ENCODE data around the gene RPL13.

DNA sequence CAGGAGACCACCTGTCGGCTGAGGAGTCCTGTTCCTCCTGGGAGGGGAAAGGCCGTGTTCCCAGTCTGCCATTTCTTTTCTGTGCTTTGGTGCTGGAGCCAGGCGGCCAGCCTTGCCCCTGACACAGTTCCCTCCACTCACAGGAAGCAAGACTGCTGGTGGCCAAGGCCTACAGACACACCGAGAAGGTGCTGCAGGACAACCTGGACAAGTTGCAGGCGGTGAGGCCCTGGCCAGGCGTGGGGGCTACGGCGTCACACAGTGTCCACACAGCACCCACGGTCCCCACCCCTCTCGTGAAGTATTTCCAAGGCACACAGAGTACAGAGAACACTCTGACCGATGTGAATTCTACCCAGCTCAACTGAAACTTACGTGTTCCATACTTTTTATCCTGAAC lies 6.1 kb upstream of the RPL13 start:
- TF ChIP-seq, protein P1, sequence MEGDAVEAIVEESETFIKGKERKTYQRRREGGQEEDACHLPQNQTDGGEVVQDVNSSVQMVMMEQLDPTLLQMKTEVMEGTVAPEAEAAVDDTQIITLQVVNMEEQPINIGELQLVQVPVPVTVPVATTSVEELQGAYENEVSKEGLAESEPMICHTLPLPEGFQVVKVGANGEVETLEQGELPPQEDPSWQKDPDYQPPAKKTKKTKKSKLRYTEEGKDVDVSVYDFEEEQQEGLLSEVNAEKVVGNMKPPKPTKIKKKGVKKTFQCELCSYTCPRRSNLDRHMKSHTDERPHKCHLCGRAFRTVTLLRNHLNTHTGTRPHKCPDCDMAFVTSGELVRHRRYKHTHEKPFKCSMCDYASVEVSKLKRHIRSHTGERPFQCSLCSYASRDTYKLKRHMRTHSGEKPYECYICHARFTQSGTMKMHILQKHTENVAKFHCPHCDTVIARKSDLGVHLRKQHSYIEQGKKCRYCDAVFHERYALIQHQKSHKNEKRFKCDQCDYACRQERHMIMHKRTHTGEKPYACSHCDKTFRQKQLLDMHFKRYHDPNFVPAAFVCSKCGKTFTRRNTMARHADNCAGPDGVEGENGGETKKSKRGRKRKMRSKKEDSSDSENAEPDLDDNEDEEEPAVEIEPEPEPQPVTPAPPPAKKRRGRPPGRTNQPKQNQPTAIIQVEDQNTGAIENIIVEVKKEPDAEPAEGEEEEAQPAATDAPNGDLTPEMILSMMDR (IDR thresholded peaks at IDR 0.05), result no peak
- TF ChIP-seq POLR2A (IDR thresholded peaks at IDR 0.05) (no peak), POLR2AphosphoS5 (IDR thresholded peaks at IDR 0.05) (no peak)
